Femur (tissue), 1 donor: ENCODE data around the gene CHRNA4.
"Not testable (repeated sequence)": the region's sequence is repeated elsewhere in the genome, so short reads cannot be mapped to it uniquely, and the experiment has no call there.

Experiments used
- DNase-seq: peaks from one replicate; pipeline ENCODE4 v3.0.0-alpha.2; 2017

CHRNA4 gene

DNA sequence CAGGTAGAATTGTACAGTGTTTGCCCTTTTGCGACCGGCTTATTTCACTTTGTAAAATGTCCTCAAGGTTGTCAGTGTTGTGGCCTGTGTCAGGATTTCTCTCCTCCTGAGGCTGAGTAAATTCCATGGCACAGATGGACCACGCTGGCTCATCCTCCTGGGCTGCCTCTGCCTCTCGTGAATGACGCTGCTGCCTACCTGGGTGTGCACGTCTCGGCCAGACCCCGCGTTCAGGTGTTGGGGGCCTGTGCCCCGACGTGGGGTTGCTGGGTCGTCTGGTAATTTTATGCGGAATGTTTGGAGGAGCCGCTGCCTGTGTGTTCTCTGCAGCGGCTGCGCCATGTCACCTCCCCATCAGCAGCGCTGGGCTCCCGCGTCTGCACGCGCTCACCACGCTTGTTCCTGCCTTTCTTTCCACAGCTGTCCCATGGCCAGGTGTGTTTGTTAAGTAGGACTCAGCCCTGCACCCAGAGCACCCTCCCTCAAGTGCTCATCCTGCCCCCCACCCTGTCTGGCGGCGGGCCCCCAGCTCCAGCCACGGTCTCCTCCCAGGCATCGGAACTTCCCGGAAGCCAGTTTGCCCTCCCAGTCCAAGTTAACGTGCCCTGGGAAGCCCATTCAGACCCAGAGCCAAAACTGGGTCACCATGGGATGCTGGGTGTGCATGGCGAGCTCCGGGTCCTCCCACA, 36.1 kb upstream of the CHRNA4 start:
- DNase-seq: no peak

DNA sequence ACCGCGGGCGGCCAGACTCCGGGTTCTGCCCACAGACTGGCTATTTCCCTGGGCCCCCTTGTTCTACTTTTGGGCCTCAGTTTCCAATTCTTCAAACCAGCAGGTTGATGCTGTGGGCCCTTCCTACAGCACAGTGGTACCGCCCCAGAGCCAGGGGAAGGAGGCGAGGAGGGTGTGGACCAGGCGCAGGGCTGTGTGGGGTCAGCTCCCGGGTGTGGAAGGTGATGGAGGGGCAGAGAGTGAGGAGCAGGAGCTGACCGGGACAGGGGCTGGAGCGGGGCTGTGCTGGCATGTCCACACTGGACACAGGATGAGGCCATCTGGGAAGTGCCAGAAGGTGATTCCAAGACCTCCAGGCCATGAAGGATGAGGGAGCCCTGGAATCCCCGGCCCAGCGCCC, 35.2 kb upstream of the CHRNA4 start:
- DNase-seq: no peak

DNA sequence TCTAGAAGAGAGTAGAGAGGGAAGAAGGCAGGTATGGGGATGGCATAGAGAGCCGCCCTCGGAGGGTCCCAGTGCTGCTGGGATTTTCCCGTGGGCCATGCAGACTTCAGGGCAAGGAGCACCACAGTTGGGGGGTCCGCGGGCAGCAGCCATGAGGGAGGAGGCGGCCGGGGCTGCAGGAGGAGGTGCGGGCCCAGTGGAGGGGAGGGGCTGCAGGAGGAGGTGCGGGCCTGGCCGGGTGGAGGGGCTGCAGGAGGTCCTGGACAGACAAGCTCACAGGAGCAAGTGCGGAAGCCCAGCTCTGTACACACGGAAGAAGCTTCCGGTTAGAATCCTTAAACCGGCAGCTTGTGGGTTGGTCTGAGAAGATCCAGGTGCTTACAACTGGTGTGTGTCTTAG, 34.6 kb upstream of the CHRNA4 start:
- DNase-seq: no peak

- DNase-seq: no peak
Observed at GRCh38 chr20:63394920-63395455, 33.8 kb upstream of the CHRNA4 start.

- peak; percentile 47 for DNase-seq
Observed at GRCh38 chr20:63394069-63394919, 33.1 kb upstream of the CHRNA4 start.

GRCh38 chr20:63393566-63393965, 32.4 kb upstream of the CHRNA4 start:
- DNase-seq: no peak

GRCh38 chr20:63392465-63393365, 31.6 kb upstream of the CHRNA4 start:
- no peak for DNase-seq

DNA sequence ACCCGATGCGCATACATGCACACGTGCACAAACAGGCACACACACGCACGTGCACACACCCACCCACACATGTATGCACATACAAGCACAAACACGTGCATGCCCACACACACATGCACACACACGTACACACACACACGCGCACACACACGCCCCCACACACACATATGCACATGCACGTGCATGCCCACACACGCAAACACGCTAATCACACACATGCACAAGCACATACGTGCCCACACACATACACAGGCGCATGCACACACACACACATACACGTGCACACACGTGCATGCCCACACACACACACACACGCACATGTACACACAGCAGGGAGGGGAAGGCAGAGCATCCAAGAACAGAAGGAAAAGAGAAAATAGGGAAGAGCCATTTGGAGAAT, 26.8 kb upstream of the CHRNA4 start:
- DNase-seq: no peak

DNA sequence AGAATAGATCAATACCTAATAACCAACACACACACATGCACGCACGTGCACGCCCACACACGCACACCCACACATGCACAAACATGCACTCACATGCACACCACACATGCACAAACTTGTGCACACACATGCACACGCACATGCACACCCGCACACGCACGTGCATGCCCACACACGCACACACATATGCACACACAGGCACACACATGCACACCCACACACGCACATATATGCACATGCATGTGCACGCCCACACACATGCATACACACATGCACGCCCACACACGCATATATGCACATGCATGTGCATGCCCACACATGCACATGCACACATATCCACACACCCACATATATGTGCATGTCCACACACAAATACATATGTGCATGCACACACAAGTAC, 26.2 kb upstream of the CHRNA4 start:
- no peak for DNase-seq

DNA sequence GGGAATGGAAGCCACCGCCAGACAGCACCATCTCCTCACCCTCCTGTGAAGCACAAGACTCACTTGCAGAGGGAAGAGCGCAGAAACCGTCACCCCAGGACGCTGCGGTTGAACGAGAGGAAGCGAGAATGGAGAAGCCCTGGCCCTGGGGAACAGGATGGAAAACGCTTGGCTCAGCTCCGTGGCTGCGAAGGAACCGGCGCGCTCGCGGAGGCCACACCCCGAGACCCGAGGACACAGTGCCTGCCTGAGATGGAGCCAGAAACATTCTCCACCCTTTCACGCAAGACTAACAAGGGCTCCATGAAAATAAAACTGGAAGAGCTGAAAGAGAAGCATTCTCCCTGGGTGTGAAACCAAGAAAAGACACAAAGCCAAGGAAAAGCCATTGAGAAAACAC, 25.3 kb upstream of the CHRNA4 start:
- DNase-seq: no peak

GRCh38 chr20:63385819-63386218, 24.7 kb upstream of the CHRNA4 start:
- no peak for DNase-seq

GRCh38 chr20:63384336-63384735, 23.2 kb upstream of the CHRNA4 start:
- no peak for DNase-seq

GRCh38 chr20:63383556-63383955, 22.4 kb upstream of the CHRNA4 start:
- DNase-seq: no peak

DNA sequence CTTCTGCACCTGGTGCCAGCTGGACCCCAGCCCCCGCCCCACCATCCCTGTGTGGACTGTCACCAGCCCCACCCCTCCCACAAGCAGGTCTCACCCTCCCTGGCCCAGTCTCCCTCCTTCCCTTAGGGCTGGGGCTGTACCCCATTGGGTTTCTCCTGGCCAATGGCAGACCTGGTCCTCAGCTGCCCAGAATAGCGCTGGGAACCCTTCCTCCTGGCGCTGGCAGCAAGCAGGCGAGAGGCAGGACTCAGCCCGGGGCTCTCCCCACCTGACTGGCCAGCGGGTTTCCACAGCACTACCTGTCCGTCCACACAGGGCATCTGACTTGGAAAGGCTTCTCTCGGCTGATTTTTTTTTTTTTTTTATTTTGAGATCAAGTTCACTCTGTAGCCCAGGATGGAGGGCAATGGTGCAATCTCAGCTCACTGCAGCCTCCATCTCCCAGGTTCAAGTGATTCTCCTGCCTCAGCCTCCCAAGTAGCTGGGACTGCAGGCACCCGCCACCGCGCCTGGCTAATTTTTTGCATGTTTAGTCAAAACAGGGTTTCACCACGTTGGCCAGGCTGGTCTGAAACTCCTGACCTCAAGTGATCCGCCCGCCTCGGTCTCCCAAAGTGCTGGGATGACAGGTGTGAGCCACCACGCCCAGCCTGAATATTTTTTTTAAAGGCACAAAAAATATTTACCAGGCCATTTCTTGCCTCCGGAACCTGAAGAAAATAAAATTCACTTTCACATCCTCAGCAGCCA, 21.6 kb upstream of the CHRNA4 start:
- DNase-seq: no peak

- peak; percentile 45 for DNase-seq
Observed at GRCh38 chr20:63381781-63382431, 20.8 kb upstream of the CHRNA4 start.

GRCh38 chr20:63380346-63380870, 19.3 kb upstream of the CHRNA4 start:
- no peak for DNase-seq

DNA sequence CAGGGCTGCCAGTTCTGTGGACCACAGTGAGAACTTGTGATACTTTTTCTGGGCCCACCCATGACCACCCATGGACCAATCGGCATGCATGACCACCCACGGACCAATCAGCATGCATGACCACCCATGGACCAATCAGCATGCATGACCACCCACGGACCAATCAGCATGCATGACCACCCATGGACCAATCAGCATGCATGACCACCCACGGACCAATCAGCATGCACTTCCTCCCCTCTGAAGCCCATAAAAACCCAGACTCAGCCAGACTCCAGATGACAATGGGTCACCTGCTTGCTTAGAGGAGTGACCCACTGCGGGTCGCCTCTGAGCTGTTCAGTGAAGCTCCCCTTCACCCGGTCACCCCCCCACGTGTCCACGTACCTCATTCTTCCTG, 18.7 kb upstream of the CHRNA4 start:
- not testable (repeated sequence) for DNase-seq

DNA sequence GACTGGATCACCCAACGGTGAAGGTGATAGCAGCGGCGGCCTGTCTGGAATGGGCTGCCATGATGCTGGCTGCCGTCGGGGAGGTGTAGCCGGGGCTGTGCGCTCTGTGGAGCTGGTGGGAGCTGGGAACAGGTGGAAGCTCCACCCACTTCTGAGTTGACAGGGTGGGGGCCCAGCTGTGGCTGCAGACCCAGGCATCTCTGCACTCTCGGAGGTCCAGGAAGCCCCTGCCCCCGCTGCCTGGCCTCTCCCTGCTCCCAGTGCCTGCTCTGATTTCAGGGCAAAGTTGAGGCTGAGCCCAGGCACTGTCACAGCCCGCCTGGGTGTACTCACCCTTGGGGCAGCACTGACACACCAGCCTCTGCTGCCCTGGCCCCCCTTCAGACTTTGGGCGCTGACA, 18.1 kb upstream of the CHRNA4 start:
- no peak for DNase-seq

DNA sequence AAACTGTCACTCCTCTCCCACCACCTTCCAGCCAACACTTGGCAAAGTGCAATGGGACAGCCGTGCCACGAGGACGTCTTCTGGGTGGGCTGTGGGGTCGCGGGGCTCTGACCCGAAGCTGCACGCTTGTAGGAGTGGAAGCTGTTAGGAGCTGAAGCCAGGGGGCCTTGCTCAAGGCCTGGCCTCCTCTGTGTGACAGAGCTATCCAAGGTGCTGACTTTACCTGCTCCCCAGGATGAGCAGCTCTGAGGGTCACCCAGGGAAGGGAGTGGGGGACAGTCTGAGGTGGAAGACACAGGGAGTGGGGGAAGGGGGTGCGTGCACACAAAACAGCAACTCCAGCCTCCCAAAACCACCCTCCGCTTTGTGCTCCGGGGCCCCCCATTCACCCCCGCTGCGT, 17.5 kb upstream of the CHRNA4 start:
- no peak for DNase-seq

- DNase-seq: no peak
Observed at GRCh38 chr20:63377951-63378381, 16.8 kb upstream of the CHRNA4 start.

DNA sequence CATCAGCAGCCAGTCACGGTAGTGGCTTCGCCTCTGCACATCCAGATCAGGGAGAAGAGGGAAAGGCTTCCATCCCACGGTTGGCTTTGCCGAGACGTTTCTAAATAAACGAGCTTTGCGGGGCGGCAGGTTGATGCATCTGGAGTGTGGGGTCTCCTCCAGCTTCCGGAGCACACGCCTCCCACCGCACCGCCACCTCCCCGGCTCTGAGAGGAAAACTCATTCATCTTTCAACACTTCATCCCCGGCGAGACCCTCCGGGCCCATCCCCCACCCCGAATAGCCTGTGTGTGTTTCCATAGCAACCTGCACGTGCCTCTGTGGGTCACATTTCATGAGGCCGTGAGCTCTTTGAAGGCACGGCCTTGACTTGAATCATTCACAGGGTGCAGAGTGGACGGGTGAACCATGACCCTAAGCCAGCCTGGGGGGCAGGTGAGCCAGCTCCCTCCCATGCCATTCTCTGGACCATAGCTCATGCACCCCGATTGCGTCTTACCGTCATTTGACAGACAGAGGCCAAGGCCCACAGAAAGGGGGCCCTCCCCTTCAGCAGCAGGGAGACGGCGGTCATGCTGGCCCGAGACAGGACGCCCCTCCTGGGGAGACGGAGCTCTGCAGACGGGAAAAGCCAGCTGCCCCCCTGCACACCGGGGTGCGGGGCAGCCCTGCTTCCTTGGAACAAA, 16.2 kb upstream of the CHRNA4 start:
- DNase-seq: no peak
